ENCODE results near the gene CLSTN3.

CLSTN3 gene

GRCh38 chr12:7139200-7139599 is 9.0 kb downstream of the CLSTN3 start:
- CTCF ChIA-PET: interaction anchor here (0.9 to 8.2 kb wide), 4 partner anchors 24 to 322 kb away, joined by 3 to 100 read pairs (median 6); partner anchors contain the start of gene PEX5
- no peak for TF ChIP-seq CTCF (IDR thresholded peaks at IDR 0.05; ENCODE audit: insufficient read depth, low read length, missing control alignments)
- POLR2A ChIA-PET: no interaction called here

GRCh38 chr12:7141351-7142005 is 11.3 kb downstream of the CLSTN3 start:
- ChIA-PET POLR2A (no interaction called here), CTCF (interaction anchor here (0.7 to 8.2 kb wide), 23 partner anchors 8 to 499 kb away, joined by 3 to 151 read pairs (median 5); partner anchors contain the start of genes C1RL, C1S, CLSTN3 and PEX5)
- no peak for TF ChIP-seq CTCF (IDR thresholded peaks at IDR 0.05; ENCODE audit: insufficient read depth, low read length, missing control alignments)
- no peak overlapping the region for H3K4me3 ChIP-seq (ENCODE audit: low read depth, low read length)
- no peak for DNase-seq (ENCODE audit: low read depth, low spot score)

More at GRCh38 chr12:7139200-7139599, 9.0 kb downstream of the CLSTN3 start:
- no peak for DNase-seq (ENCODE audit: low read depth, low spot score)
- H3K4me3 ChIP-seq (ENCODE audit: low read depth, low read length): no peak overlapping the region

GRCh38 chr12:7142056-7142644 is 12.0 kb downstream of the CLSTN3 start:
- H3K4me3 ChIP-seq (ENCODE audit: low read depth, low read length): no peak overlapping the region
- ChIA-PET CTCF (interaction anchor here (0.7 to 8.2 kb wide), 19 partner anchors 9 to 499 kb away, joined by 3 to 151 read pairs (median 5); partner anchors contain the start of genes C1RL, C1S, CLSTN3 and PEX5), POLR2A (no interaction called here)
- no peak for DNase-seq (ENCODE audit: low read depth, low spot score)
- peak; percentile 82 for TF ChIP-seq CTCF (IDR thresholded peaks at IDR 0.05; ENCODE audit: insufficient read depth, low read length, missing control alignments)

- no peak for DNase-seq (ENCODE audit: low read depth, low spot score)
- ChIA-PET CTCF (interaction anchor here (0.8 to 8.2 kb wide), 20 partner anchors 8 to 498 kb away, joined by 3 to 151 read pairs (median 8); partner anchors contain the start of genes C12orf57, C1RL, C1S and CLSTN3), POLR2A (no interaction called here)
- TF ChIP-seq CTCF (IDR thresholded peaks at IDR 0.05; ENCODE audit: insufficient read depth, low read length, missing control alignments): no peak
- H3K4me3 ChIP-seq (ENCODE audit: low read depth, low read length): no peak overlapping the region
Observed at GRCh38 chr12:7142809-7143465, 12.8 kb downstream of the CLSTN3 start.

- ChIA-PET CTCF (interaction anchor here (0.9 to 8.2 kb wide), 28 partner anchors 8 to 496 kb away, joined by 3 to 151 read pairs (median 8); partner anchors contain the start of genes C12orf57, C1RL, C1S and CLSTN3), POLR2A (no interaction called here)
- H3K4me3 ChIP-seq (ENCODE audit: low read depth, low read length): no peak overlapping the region
- TF ChIP-seq CTCF (IDR thresholded peaks at IDR 0.05; ENCODE audit: insufficient read depth, low read length, missing control alignments): no peak
- DNase-seq (ENCODE audit: low read depth, low spot score): no peak
Observed at GRCh38 chr12:7143564-7143963, 13.4 kb downstream of the CLSTN3 start.
